HEK293T (cell line): ENCODE results near the gene ATXN7L2.

Experiments
- CTCF ChIA-PET: fragments of 350-600 bp; formaldehyde crosslinking; extraction: SDS; loops from one replicate; lab custom pipeline; 2021; ENCODE audit warnings: antibody characterized with exemption, inconsistent platforms; lab: Yijun Ruan, JAX
- POLR2A ChIA-PET: fragments of 350-600 bp; formaldehyde crosslinking; extraction: SDS; loops from one replicate; lab custom pipeline; 2020; ENCODE audit warnings: antibody characterized with exemption, inconsistent platforms; lab: Yijun Ruan, JAX
- DNase-seq: peaks from one replicate; pipeline ENCODE4 v3.0.0; 2012; ENCODE audit warnings: mixed read lengths; ENCODE audit errors: extremely low spot score
- ARNT ChIP-seq: fragments of 450-650 bp; IDR thresholded peaks from 2 replicates; pipeline ENCODE4 v1.6.1; 2017; ENCODE audit warnings: mild to moderate bottlenecking
- BHLHE40 ChIP-seq: fragments of 450-650 bp; IDR thresholded peaks from 2 replicates; pipeline ENCODE4 v1.6.1; 2016; ENCODE audit warnings: mild to moderate bottlenecking, moderate library complexity, borderline replicate concordance
- CTBP1 ChIP-seq: fragments of 450-650 bp; IDR thresholded peaks from 2 replicates; pipeline ENCODE4 v1.6.1; 2016; ENCODE audit warnings: borderline replicate concordance
- ELF4 ChIP-seq: fragments of 450-650 bp; IDR thresholded peaks from 2 replicates; pipeline ENCODE4 v1.6.1; 2017; ENCODE audit warnings: antibody characterized with exemption
- FOXA1 ChIP-seq: fragments of 450-650 bp; IDR thresholded peaks from 2 replicates; pipeline ENCODE4 v1.6.1; 2016; ENCODE audit warnings: mild to moderate bottlenecking
- FOXK2 ChIP-seq: fragments of 450-650 bp; IDR thresholded peaks from 2 replicates; pipeline ENCODE4 v1.6.1; 2016; ENCODE audit warnings: mild to moderate bottlenecking
- FOXM1 ChIP-seq: fragments of 450-650 bp; IDR thresholded peaks from 2 replicates; pipeline ENCODE4 v1.6.1; 2017; ENCODE audit warnings: mild to moderate bottlenecking, borderline replicate concordance
- HDGF ChIP-seq: fragments of 450-650 bp; IDR thresholded peaks from 2 replicates; pipeline ENCODE4 v1.6.1; 2017; ENCODE audit warnings: antibody characterized with exemption, borderline replicate concordance
- L3MBTL2 ChIP-seq: fragments of 450-650 bp; conservative IDR thresholded peaks from 2 replicates; pipeline ENCODE4 v1.6.1; 2016; ENCODE audit warnings: mild to moderate bottlenecking
- LEF1 ChIP-seq: fragments of 450-650 bp; IDR thresholded peaks from 2 replicates; pipeline ENCODE4 v1.6.1; 2017; ENCODE audit warnings: mild to moderate bottlenecking, borderline replicate concordance
- NFRKB ChIP-seq: fragments of 450-650 bp; IDR thresholded peaks from 2 replicates; pipeline ENCODE4 v1.6.1; 2016; ENCODE audit warnings: mild to moderate bottlenecking, moderate library complexity
- PKNOX1 ChIP-seq: fragments of 450-650 bp; IDR thresholded peaks from 2 replicates; pipeline ENCODE4 v1.6.1; 2016
- SP1 ChIP-seq: fragments of 450-650 bp; IDR thresholded peaks from 2 replicates; pipeline ENCODE4 v1.6.1; 2017
- SUZ12 ChIP-seq: fragments of 450-650 bp; IDR thresholded peaks from 2 replicates; pipeline ENCODE4 v1.6.1; 2016; ENCODE audit warnings: mild to moderate bottlenecking
- TARDBP ChIP-seq: fragments of 450-650 bp; IDR thresholded peaks from 2 replicates; pipeline ENCODE4 v1.6.1; 2016
- ZNF384 ChIP-seq: fragments of 450-650 bp; IDR thresholded peaks from 2 replicates; pipeline ENCODE4 v1.6.1; 2016

The ATXN7L2 gene

GRCh38 chr1:109517337-109517736 lies 33.6 kb downstream of the ATXN7L2 start:
- ChIA-PET POLR2A (no interaction called here), CTCF (no interaction called here)
- no peak for DNase-seq
- TF ChIP-seq ELF4 (no peak), FOXA1 (no peak), ZNF384 (no peak), FOXM1 (no peak), BHLHE40 (no peak), LEF1 (no peak)

GRCh38 chr1:109521002-109521951 lies 37.6 kb downstream of the ATXN7L2 start:
- no peak for TF ChIP-seq BHLHE40
- POLR2A ChIA-PET, result interaction anchor here (1.5 kb wide), 1 partner anchor 11 kb away, joined by 5 read pairs; the partner anchor contains the start of gene AMIGO1
- CTCF ChIA-PET, result interaction anchor here (0.6 to 3.4 kb wide), 2 partner anchors 11 to 256 kb away, joined by 3 to 16 read pairs; no protein-coding TSS in a partner anchor
- no peak for DNase-seq

- TF ChIP-seq HDGF (no peak), BHLHE40 (no peak), L3MBTL2 (no peak), ARNT (no peak), FOXA1 (no peak), SUZ12 (no peak), SP1 (no peak), ELF4 (no peak), FOXM1 (no peak), LEF1 (no peak), NFRKB (no peak), FOXK2 (no peak), PKNOX1 (no peak), CTBP1 (no peak)
- ChIA-PET CTCF (interaction anchor here (0.6 to 3.4 kb wide), 3 partner anchors 10 to 255 kb away, joined by 3 to 16 read pairs (median 3); partner anchors contain the start of gene CYB561D1), POLR2A (no interaction called here)
- DNase-seq, result no peak
Observed at GRCh38 chr1:109522026-109522425, 38.3 kb downstream of the ATXN7L2 start.

- ChIA-PET POLR2A (no interaction called here), CTCF (interaction anchor here (3.4 kb wide), 1 partner anchor 8 kb away, joined by 16 read pairs; no protein-coding TSS in a partner anchor)
- DNase-seq, result no peak
- TF ChIP-seq HDGF (no peak), CTBP1 (no peak), FOXM1 (no peak), SUZ12 (no peak), ZNF384 (no peak), TARDBP (no peak), SP1 (no peak), LEF1 (no peak), NFRKB (no peak), ELF4 (no peak), FOXK2 (no peak), PKNOX1 (no peak), BHLHE40 (no peak)
Observed at GRCh38 chr1:109523706-109524105, 40.0 kb downstream of the ATXN7L2 start.

GRCh38 chr1:109527098-109527811 lies 43.5 kb downstream of the ATXN7L2 start:
- no peak for TF ChIP-seq BHLHE40
- no peak for TF ChIP-seq L3MBTL2
- TF ChIP-seq FOXA1, result no peak
- no peak for TF ChIP-seq PKNOX1
- TF ChIP-seq TARDBP, result no peak
- no peak for TF ChIP-seq NFRKB
- no peak for TF ChIP-seq SUZ12
- TF ChIP-seq ELF4, result no peak
- TF ChIP-seq HDGF, result no peak
- TF ChIP-seq ZNF384, result no peak
- no peak for TF ChIP-seq CTBP1
- TF ChIP-seq FOXK2, result no peak
- TF ChIP-seq ARNT, result no peak
- no peak for TF ChIP-seq LEF1
- TF ChIP-seq FOXM1, result no peak
- TF ChIP-seq SP1, result no peak
- POLR2A ChIA-PET, result no interaction called here
- DNase-seq, result no peak
- CTCF ChIA-PET, result interaction anchor here (0.6 to 1.6 kb wide), 2 partner anchors 37 to 120 kb away, joined by 3 to 4 read pairs; no protein-coding TSS in a partner anchor
